DMS53 treated with DMSO at 0.1 percent for 48 hours (cell line): Measurements from ENCODE around the gene RIMBP3B.
"Not testable (repeated sequence)": the region's sequence is repeated elsewhere in the genome, so short reads cannot be mapped to it uniquely, and the experiment has no call there.

Source experiments
- DNase-seq: peaks from one replicate; lab custom pipeline; 2025; ENCODE audit not compliant: unreplicated experiment; lab: John Stamatoyannopoulos, UW

The RIMBP3B gene

DNA sequence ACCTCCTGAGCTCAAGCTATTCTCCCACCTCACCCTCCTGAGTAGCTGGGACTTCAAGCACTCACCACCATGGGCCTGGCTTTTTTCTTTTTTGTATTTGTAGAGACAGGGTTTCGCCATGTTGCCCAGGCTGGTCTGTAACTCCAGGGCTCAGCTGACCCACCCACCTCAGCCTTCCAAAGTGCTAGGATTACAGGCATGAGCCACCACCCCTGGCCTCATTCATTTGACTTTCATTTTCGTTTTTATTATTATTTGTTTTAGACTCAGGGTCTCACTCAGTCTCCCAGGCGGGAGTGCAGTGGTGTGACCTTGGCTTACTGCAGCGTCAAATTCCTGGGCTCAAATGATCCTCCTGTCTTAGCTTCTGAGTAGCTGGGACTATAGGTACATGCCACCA lies 24.2 kb downstream of the RIMBP3B start:
- DNase-seq = not testable (repeated sequence)

DNA sequence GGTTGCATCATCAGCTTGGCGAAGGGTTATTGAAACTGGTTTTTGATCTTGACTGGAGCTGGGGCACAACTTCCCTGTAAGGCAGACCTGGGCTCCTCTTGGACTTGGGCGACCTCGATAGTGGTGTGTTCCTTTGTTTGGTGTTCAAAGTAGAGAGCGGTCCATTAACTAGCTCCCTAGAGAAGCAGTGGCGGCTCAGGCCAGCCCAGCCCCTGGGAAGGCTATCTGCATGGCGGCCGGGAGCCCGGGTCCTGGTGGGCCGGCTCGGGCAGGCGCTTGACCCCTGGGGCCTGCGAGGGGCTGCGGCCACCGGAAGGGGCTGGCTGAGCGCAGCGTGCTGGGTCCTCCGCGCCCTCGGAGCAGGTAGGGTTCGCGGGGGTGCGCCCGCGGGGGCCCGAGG lies 32.8 kb downstream of the RIMBP3B start:
- not testable (repeated sequence) for DNase-seq

DNA sequence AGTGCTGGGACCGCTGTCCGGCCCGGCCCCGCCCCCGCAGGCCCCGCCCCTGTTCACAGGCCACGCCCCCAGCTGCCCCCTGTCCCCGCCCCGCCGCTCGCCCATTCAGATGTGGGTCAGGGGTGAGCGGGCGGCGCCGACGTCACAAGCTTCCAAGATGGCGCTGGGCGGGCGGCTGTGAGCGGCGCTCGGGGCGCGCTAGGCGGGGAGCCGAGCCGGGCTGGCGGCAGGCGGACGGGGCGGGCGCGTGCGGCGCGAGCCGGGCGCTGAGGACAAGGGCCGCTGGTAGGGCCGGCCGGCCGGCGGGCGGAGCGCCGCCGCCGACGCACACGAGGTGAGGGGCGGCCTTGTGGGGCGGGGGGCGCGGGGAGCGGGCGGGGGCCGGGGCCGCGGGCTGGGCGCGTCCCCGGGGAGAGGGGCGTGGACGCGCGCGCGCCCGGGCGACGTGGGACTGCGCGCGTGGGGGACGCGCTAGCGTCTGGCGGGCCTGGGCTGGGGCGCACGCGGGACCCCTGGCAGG lies 33.7 kb downstream of the RIMBP3B start, which contains the start of gene HIC2:
HIC2 (plus strand) TSS at position 145 of the 520 bp plus-strand sequence. CDS start 25,461 bp downstream, outside the sequence.
- DNase-seq = not testable (repeated sequence)

DNA sequence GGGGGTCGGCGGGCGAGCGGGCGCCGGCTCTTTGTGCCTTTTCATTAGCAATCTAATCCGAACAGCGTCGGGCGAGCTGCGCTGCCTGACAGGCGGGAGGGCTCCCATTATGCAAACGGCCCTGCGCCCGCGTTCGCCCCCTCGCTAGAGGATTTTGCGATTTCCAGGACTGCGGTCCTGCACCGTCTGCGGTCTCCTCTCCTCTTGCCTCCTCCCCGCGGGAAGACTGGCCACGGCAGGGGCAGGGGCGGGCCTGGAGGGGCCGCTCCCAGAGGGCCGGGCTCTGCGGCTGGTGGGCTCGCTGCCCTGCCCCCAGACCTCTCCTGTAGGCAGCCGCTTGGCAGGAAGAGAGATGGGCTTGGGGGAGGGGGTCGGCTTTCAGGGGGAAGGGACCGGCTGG lies 34.3 kb downstream of the RIMBP3B start:
- DNase-seq = not testable (repeated sequence)

DNA sequence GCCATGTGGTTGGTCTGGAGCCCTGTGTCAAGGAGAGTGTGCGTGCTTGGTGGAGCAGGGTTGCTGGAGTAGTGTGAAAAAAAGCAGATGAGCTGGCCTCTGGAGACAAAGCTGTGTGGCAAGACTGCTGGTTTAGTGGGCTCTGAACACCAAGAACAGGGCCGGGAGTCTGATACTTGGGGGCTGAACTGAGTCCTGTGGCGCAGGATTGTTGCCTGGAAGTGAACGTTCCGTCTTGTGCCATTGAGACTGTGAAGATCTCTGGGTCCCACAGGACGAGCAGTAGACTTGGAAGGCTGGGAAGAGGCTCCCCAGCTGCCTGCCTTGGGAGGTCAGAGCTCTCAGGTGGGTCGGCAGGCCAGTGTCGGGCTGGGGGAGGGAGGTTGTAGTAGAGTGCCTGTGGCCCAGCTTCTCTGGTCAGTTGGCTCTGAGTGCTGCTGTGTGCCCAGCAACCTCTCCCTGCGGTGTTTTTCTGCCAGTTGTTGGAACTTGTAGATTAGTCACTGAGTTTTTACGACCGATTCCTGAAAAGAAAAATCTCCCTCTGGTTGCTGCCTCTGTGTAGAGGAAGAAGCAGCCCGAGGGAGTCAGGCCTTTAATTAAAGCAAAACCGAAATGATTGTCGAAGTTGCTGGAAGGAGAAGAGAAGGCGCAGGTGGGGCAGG lies 35.6 kb downstream of the RIMBP3B start:
- not testable (repeated sequence) for DNase-seq

DNA sequence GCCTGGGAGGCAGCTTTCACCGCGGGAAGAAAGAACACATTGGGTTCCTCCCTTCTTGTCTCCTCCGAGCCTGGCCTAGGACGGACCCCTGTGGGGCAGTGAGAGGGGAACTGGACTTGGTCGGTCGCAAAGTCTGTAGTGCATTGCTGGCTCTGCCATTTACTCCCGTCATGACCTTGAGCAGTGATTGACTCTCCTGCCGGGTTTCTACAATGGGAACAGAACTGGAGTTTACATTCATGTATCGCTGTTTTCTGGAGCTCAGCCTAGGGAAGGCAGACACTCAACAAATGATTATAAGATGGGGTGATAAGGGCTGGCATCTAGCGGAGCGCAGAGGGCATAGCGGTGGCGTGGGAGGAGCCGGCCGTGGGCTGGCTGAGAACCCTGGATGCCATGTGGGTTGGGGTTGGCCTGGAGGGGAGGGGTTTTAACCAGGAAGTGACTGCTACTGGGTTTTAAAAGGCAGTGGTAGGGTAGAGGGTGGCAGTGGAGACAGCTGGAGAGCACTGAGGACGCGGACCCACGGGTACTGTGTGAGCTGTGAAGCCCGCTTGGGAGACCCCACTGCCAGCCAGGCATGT lies 36.7 kb downstream of the RIMBP3B start:
- not testable (repeated sequence) for DNase-seq

DNA sequence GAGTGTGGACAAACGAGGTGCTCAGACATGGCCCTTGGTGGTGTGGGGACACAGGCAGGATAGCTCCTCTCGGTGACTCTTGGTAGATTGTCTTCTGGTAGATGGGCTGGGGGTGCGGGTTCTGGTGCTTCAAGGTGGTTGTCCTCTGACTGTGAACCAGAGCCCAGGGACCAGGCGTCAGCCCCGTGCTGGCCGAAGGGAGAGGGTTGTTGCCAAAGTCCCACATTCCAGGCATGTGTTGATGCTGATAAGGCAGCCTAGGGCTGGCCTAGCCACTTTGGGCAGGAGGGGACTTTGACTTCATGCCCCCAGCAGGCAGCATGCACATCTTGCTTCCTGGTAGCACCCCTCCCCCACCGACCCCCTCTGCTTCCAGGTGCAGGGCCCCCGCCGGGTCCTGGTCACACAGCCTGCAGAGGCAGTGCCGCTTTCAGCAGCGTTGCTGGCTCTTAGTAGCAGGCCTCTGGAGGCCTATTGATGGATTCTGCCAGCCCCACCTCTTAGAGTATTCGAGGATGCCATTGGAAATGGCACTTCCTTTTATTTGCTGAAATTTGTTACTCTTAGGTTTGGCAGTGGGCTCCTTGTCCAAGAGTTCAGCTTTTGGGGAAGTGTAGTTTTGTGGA lies 40.6 kb downstream of the RIMBP3B start:
- not testable (repeated sequence) for DNase-seq

DNA sequence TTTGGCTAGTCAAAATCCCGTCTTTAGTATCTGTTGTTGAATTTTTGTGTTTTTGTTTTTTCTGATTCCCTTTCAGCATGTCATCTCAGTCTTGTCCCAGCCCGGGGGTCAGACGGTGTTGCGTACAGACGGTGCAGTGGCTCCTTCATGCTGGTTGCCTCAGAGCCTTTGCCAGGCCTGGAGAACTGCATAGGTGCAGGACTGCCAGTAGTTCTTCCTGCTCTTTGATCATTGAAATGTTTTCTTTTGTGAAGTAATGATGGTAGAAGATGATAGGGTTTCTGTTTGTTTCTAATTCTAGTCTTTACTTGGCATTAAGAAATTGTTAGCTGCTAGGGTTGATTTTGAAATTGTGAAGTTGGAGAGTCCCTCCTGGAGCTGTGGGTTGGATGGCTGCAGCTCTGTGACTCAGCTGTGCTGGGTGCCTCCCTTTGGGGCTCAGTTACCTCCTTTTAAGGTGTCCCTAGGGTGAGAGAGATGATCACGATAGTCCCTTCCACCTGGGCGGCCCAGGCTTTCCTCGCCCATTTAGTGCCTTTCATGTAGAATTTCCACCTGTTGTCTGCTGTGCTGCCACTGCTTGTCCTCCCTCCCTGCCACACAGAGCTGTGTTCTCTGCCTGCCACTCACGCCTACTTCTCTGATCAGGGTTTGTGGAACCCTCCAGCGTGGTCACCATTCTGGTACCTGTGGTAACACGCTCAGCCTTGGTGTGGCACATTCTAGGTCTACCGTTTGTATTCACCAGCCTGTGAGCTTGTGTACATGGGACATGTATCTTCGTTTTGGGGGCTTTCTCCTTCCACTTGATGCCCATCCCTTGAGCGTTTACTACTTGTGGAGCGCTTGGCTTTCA lies 51.1 kb downstream of the RIMBP3B start:
- DNase-seq = not testable (repeated sequence)

DNA sequence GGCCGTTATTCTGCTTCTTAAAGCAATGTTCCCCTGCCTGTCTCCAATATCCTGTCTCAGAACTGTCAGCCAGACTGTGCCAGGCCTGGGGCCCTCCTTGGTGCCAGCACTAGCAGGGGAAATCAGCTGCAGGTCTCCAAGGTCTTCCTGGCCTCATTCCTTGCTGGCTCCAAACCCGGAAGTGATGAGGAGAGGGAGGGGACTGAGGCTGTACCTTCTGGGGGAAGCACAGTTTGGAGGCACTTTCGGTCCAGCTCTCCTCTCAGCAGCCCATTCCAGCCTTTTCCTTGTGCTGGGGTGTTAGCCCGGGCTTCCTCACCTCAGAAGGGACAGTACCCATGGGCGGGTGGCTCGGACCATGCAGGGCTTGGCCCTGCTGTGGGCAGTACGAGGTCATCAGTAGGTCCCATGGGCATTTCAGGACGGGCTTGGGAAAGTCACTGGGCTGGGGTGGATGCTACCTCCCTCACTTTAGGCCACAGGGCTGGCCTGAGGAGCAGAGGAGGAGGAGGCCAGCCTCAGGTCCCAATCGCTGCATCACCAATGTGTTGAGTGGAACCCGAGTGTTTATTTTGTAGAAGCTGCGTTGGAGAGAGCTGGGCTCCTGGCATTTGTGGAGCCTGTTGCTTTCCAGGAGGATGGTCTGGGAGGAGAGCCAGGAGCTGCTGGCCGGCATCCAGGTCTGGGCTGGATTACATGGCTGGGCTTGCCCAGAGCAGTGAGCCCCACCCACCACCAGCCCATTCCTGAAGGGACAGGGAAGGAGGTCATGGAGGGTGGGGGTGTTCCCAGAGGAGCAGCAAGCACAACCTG lies 52.7 kb downstream of the RIMBP3B start:
- DNase-seq = not testable (repeated sequence)

DNA sequence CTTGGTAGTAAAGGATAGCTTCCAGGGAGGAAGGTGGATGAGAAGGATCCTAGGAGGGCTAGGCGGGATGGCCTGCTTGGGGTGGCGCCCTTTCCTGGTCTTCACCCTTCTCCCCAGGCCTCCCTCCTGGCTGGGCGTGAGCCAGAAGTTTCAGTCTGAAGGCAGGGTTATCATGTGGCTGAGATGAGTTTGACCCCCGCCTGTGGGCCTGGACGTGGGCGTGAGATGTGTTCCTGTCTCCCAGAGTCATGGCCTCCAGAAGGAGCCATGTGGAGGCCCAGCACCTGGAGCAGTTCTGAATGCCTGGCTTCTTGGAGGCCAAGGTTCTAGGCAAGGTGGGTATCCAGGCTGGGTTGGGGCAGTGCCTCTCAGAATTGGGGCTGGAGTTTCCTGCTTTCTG lies 54.5 kb downstream of the RIMBP3B start:
- not testable (repeated sequence) for DNase-seq
